ENCODE measurements around the gene POLE2. TPM values are rescaled to one million over a fixed set of nuclear protein-coding genes. Genes with fewer than 3 reads are reported as not detected.

The POLE2 gene
- total RNA-seq, 2 experiments from 2014 or later, result 28.6 to 30.3 TPM

GRCh38 chr14:49640540-49641417, 47.2 kb downstream of the POLE2 start:
- H3K4me2 ChIP-seq (ENCODE audit: low read length), result no peak overlapping the region
- H3K79me2 ChIP-seq (ENCODE audit: insufficient read depth, low read depth, low read length), result peaks cover 56% of the 10 kb centered on the region
- H3K36me3 ChIP-seq (ENCODE audit: insufficient read depth, low read length), result peaks cover 78% of the 10 kb centered on the region
- intact Hi-C loops (cut with micrococcal nuclease; ENCODE audit: unreplicated experiment), result no loop called here
- H4K20me1 ChIP-seq (ENCODE audit: insufficient read depth, low read length), result 0 out of 2 replicates have a peak, but pooled peaks cover 4% of the 10 kb centered on the region
- ChIA-PET CTCF (ENCODE audit: unreplicated experiment) (interaction anchor here (0.6 kb wide), 1 partner anchor 672 kb away, joined by 3 read pairs; the partner anchor contains the start of gene DMAC2L), POLR2A (interaction anchor here (0.6 to 1.4 kb wide), 7 partner anchors 10 to 804 kb away, joined by 3 to 7 read pairs (median 3); no protein-coding TSS in a partner anchor)
- no peak overlapping the region for H3K4me3 ChIP-seq (ENCODE audit: low read depth, low read length, poor library complexity, severe bottlenecking)
- H3K4me1 ChIP-seq (ENCODE audit: insufficient read depth, low read length, poor library complexity, severe bottlenecking), result peaks cover 21% of the 10 kb centered on the region
- no peaks in the 10 kb centered on the region for H3K9me2 ChIP-seq (ENCODE audit: insufficient read depth, low read length)
- no peak for DNase-seq (ENCODE audit: low spot score)
- no peak overlapping the region for H2AFZ ChIP-seq (ENCODE audit: low read length)
- no peaks in the 10 kb centered on the region for H3K9me3 ChIP-seq (ENCODE audit: low read length)
- no TSS peak for BruUV-seq (replicated peaks)
- TF ChIP-seq, protein P1, sequence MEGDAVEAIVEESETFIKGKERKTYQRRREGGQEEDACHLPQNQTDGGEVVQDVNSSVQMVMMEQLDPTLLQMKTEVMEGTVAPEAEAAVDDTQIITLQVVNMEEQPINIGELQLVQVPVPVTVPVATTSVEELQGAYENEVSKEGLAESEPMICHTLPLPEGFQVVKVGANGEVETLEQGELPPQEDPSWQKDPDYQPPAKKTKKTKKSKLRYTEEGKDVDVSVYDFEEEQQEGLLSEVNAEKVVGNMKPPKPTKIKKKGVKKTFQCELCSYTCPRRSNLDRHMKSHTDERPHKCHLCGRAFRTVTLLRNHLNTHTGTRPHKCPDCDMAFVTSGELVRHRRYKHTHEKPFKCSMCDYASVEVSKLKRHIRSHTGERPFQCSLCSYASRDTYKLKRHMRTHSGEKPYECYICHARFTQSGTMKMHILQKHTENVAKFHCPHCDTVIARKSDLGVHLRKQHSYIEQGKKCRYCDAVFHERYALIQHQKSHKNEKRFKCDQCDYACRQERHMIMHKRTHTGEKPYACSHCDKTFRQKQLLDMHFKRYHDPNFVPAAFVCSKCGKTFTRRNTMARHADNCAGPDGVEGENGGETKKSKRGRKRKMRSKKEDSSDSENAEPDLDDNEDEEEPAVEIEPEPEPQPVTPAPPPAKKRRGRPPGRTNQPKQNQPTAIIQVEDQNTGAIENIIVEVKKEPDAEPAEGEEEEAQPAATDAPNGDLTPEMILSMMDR (conservative IDR thresholded peaks at IDR 0.05; ENCODE audit: low read length), result no peak
- TF ChIP-seq EZH2phosphoT487 (IDR thresholded peaks at IDR 0.05; ENCODE audit: borderline replicate concordance, low read depth, low read length), result no peak
- no peak overlapping the region for H3K27ac ChIP-seq (ENCODE audit: low read depth, low read length, poor library complexity, severe bottlenecking)

GRCh38 chr14:49637534-49638078, 50.4 kb downstream of the POLE2 start:
- TF ChIP-seq, protein P1 (conservative IDR thresholded peaks at IDR 0.05; ENCODE audit: low read length), result no peak
- TF ChIP-seq EZH2phosphoT487 (IDR thresholded peaks at IDR 0.05; ENCODE audit: borderline replicate concordance, low read depth, low read length), result no peak
- H2AFZ ChIP-seq (ENCODE audit: low read length), result no peak overlapping the region
- ChIA-PET POLR2A (interaction anchor here (0.5 to 1.2 kb wide), 3 partner anchors 11 to 54 kb away, joined by 3 to 5 read pairs (median 4); partner anchors contain the start of gene RPL36AL), CTCF (ENCODE audit: unreplicated experiment) (interaction anchor here (0.7 kb wide), 1 partner anchor 215 kb away, joined by 3 read pairs; the partner anchor contains the start of gene NEMF)
- H3K4me1 ChIP-seq (ENCODE audit: insufficient read depth, low read length, poor library complexity, severe bottlenecking), result peaks cover 21% of the 10 kb centered on the region
- H3K27ac ChIP-seq (ENCODE audit: low read depth, low read length, poor library complexity, severe bottlenecking), result no peak overlapping the region
- no peaks in the 10 kb centered on the region for H3K9me3 ChIP-seq (ENCODE audit: low read length)
- no TSS peak for BruUV-seq (replicated peaks)
- peaks cover 62% of the 10 kb centered on the region for H3K36me3 ChIP-seq (ENCODE audit: insufficient read depth, low read length)
- peaks cover 67% of the 10 kb centered on the region for H3K79me2 ChIP-seq (ENCODE audit: insufficient read depth, low read depth, low read length)
- intact Hi-C loops (cut with micrococcal nuclease; ENCODE audit: unreplicated experiment), result no loop called here
- no peak overlapping the region for H3K4me3 ChIP-seq (ENCODE audit: low read depth, low read length, poor library complexity, severe bottlenecking)
- DNase-seq (ENCODE audit: low spot score), result no peak
- no peak overlapping the region for H3K4me2 ChIP-seq (ENCODE audit: low read length)
- H4K20me1 ChIP-seq (ENCODE audit: insufficient read depth, low read length), result 0 out of 2 replicates have a peak, but pooled peaks cover 4% of the 10 kb centered on the region
- H3K9me2 ChIP-seq (ENCODE audit: insufficient read depth, low read length), result no peaks in the 10 kb centered on the region

All from OCI-LY7 (cell line).